Epithelial cell of alveolus of lung (primary cell): ENCODE data around the gene BNIP3. TPM values are rescaled to one million over a fixed set of nuclear protein-coding genes. Genes with fewer than 3 reads are reported as not detected.

Source experiments
- total RNA-seq: library from RNA; depleted of rRNA; stranded (reverse); fragments of >200 nt; gene quantifications from 2 replicates; pipeline ENCODE4 v1.2.1, GENCODE V29; 2015

Gene BNIP3
- 202 and 344 TPM in 2 replicates for total RNA-seq

GRCh38 chr10:131981429-131982184, at the start of gene BNIP3:
Gene BNIP3, minus strand, starts transcription at chr10:131981923. Its CDS starts 117 bp downstream, at chr10:131981806.

Other genes with a start within 250 kb of the BNIP3 start
- 19.2 and 24.2 TPM in 2 replicates for gene PPP2R2D, start 80.9 kb downstream of the BNIP3 start, total RNA-seq
- 0.08 TPM in 1 of 2 replicates, not detected in the other for gene JAKMIP3, start 84.0 kb upstream of the BNIP3 start, total RNA-seq
- gene DPYSL4, start 205.0 kb upstream of the BNIP3 start, total RNA-seq: 12.3 and 14.6 TPM in 2 replicates